Spleen (tissue), 7 donors: Measurements from ENCODE around the gene TDRD3.

Source experiments
- POLR2AphosphoS5 ChIP-seq, 3 donors: sonication (generic); formaldehyde crosslinking; IDR thresholded peaks; one replicate each; pipeline ENCODE4 v1.5.1; 2017; ENCODE audit warnings: antibody characterized with exemption in 3 of 3
- TF ChIP-seq, protein P1 (sequence below), 11 experiments: fragments of 200-600 bp in 7 of 11; fragments of 450-650 bp in 4 of 11; sonication (generic) in 4 of 11; IDR thresholded peaks in 8 of 11; conservative IDR thresholded peaks in 3 of 11; 1 replicate in 7 of 11; 2 replicates in 4 of 11; pipeline versions ENCODE4 v1.4.0 to v1.8.0; 2016 to 2021; ENCODE audit warnings: antibody characterized with exemption in 11 of 11, inconsistent platforms in 4 of 11, mild to moderate bottlenecking in 1 of 11
- donor health status: DM: no; HTN: no; CAD: no; lungs with moderate emphysema.
- donor health status: DM: no; HTN: no; CAD: no.
- donor health status: DM: no; HTN: no; CAD: no.

DNA sequence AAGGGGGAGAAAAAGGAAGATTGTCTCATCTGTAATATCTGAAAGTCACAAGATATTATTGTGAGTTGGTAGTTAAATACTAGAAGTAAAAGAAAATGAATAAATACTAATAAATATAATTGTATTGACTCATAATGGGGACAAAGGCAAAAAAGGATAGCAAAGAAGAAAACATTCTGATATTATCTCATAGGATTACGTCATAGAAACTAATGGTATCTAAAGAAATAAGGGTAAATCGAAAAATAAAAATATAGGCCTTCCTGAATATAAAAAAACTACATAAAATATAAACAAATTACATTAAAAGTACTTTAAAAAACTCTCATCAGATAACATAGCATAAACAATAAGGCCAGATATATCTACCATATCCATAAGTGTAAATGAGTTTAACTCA, 38.6 kb upstream of the TDRD3 start:
- no peak for TF ChIP-seq POLR2AphosphoS5 (IDR thresholded peaks at IDR 0.05)
- TF ChIP-seq, protein P1, sequence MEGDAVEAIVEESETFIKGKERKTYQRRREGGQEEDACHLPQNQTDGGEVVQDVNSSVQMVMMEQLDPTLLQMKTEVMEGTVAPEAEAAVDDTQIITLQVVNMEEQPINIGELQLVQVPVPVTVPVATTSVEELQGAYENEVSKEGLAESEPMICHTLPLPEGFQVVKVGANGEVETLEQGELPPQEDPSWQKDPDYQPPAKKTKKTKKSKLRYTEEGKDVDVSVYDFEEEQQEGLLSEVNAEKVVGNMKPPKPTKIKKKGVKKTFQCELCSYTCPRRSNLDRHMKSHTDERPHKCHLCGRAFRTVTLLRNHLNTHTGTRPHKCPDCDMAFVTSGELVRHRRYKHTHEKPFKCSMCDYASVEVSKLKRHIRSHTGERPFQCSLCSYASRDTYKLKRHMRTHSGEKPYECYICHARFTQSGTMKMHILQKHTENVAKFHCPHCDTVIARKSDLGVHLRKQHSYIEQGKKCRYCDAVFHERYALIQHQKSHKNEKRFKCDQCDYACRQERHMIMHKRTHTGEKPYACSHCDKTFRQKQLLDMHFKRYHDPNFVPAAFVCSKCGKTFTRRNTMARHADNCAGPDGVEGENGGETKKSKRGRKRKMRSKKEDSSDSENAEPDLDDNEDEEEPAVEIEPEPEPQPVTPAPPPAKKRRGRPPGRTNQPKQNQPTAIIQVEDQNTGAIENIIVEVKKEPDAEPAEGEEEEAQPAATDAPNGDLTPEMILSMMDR (IDR thresholded peaks at IDR 0.05 in 8 of 11, conservative IDR thresholded peaks at IDR 0.05 in 3 of 11) = no peak
